Measurements from ENCODE around the gene TRPV4. TPM values are rescaled to one million over a fixed set of nuclear protein-coding genes. Genes with fewer than 3 reads are reported as not detected.

The TRPV4 gene
- total and polyA plus RNA-seq, 4 donors, result 1.9 to 6.5 (median 2.2) TPM

DNA sequence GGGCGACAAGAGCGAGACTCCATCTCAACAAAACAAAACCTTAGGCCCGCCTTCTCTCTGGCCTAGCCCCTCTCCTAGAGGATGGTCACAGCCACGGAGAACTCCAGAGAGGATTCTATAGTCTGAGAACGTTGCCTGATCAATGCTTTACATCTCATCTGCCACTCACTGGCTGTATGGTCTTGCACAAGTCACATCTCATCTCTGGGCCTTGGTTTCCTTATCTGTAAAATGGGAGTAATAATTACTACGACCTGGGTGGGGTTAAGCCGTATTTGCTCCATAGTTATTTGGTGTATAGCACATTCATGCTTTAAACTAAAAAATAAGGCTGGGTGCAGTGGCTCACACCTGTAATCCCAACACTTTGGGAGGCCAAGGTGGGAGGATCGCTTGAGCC is 8.5 kb downstream of the TRPV4 start:
- WGBS, 2 donors, result 91 to 95% methylated on average over 8 of the region's 8 CpGs

DNA sequence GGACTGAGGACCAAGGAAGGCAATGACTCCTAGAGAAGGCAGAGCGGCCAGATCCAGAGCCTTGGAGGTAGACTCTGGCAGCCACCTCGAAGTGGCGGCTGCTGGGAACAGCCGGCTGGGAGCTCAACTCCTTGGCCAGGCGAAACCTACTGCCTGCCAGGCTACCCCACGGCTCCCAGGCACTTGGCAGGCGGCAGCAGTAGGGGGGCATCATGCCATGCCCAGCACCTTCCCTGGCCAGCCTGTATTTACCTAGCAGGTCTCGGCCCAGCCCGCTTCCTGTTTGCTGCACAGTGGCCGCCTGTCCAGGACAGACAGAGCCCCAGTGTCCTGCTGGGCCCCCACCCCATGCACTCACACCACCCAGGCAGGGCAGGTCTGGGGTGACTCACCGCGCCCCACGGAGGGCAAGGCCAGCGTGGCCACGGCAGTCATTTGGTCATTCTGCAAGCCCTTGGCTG is 10.2 kb downstream of the TRPV4 start:
- H3K36me3 ChIP-seq (ENCODE audit: control insufficient read depth in 4 of 4, insufficient read depth in 4 of 4, low read length in 4 of 4), result no peaks in the 10 kb centered on the region
- DNase-seq, result no peak

More for the DNA sequence above, 8.5 kb downstream of the TRPV4 start:
- H3K36me3 ChIP-seq (ENCODE audit: control insufficient read depth in 4 of 4, insufficient read depth in 4 of 4, low read length in 4 of 4), result no peaks in the 10 kb centered on the region
- no peak overlapping the region for H3K9ac ChIP-seq (ENCODE audit: insufficient read depth in 1 of 2, low read length in 2 of 2)
- H3K9me3 ChIP-seq (ENCODE audit: control insufficient read depth in 4 of 4, insufficient read depth in 3 of 4, low read length in 3 of 4), result no peaks in the 10 kb centered on the region
- DNase-seq (no peak), ATAC-seq (ENCODE audit: insufficient read depth, low FRiP score) (no peak)
- TF ChIP-seq, protein P1, sequence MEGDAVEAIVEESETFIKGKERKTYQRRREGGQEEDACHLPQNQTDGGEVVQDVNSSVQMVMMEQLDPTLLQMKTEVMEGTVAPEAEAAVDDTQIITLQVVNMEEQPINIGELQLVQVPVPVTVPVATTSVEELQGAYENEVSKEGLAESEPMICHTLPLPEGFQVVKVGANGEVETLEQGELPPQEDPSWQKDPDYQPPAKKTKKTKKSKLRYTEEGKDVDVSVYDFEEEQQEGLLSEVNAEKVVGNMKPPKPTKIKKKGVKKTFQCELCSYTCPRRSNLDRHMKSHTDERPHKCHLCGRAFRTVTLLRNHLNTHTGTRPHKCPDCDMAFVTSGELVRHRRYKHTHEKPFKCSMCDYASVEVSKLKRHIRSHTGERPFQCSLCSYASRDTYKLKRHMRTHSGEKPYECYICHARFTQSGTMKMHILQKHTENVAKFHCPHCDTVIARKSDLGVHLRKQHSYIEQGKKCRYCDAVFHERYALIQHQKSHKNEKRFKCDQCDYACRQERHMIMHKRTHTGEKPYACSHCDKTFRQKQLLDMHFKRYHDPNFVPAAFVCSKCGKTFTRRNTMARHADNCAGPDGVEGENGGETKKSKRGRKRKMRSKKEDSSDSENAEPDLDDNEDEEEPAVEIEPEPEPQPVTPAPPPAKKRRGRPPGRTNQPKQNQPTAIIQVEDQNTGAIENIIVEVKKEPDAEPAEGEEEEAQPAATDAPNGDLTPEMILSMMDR (IDR thresholded peaks at IDR 0.05; ENCODE audit: control extremely low read depth, extremely low read depth), result no peak
- no peaks in the 10 kb centered on the region for H3K4me1 ChIP-seq (ENCODE audit: control insufficient read depth in 5 of 5, insufficient read depth in 5 of 5, low read length in 5 of 5)
- no peak overlapping the region for H3K27ac ChIP-seq (ENCODE audit: low read depth in 1 of 2, low read length in 1 of 2)
- no peaks in the 10 kb centered on the region for H3K27me3 ChIP-seq (ENCODE audit: control insufficient read depth in 3 of 3, insufficient read depth in 3 of 3, low read length in 2 of 3)
- H3K4me3 ChIP-seq, result no peak overlapping the region

DNA sequence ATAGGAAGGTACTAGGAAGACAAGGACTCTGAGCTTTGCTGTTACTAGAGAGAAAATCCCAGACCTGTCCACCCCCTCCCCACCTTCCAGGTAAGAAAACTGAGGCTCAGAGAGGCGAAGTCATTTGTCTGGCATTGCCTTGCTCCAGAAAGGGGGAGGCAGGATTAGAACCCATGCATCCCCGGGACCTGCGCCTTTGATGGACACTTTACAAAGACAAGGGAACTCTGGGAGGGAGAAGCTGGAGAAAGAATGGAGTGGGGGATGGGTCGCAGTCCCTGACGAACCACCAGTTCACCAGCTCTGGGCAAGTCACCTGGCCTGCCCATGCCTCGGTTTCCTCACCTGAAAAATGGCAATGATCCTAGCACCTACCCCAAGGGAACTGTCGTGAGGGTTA is 10.8 kb downstream of the TRPV4 start:
- Histone ChIP-seq H3K9me3 (ENCODE audit: control insufficient read depth in 4 of 4, insufficient read depth in 3 of 4, low read length in 3 of 4) (no peaks in the 10 kb centered on the region), H3K27ac (ENCODE audit: low read depth in 1 of 2, low read length in 1 of 2) (no peak overlapping the region), H3K4me1 (ENCODE audit: control insufficient read depth in 5 of 5, insufficient read depth in 5 of 5, low read length in 5 of 5) (peaks cover 0 to 5% (median 0%) of the 10 kb centered on the region in 5 donors), H3K36me3 (ENCODE audit: control insufficient read depth in 4 of 4, insufficient read depth in 4 of 4, low read length in 4 of 4) (no peaks in the 10 kb centered on the region), H3K27me3 (ENCODE audit: control insufficient read depth in 3 of 3, insufficient read depth in 3 of 3, low read length in 2 of 3) (no peaks in the 10 kb centered on the region), H3K4me3 (no peak overlapping the region), H3K9ac (ENCODE audit: insufficient read depth in 1 of 2, low read length in 2 of 2) (no peak overlapping the region)
- ATAC-seq (ENCODE audit: insufficient read depth, low FRiP score), result no peak
- no peak for DNase-seq
- 85 to 87% methylated on average over 7 of the region's 7 CpGs for WGBS, 2 donors
- TF ChIP-seq, protein P1 (IDR thresholded peaks at IDR 0.05; ENCODE audit: control extremely low read depth, extremely low read depth), result no peak

More for the DNA sequence above, 10.2 kb downstream of the TRPV4 start:
- H3K4me3 ChIP-seq, result no peak overlapping the region
- no peaks in the 10 kb centered on the region for H3K27me3 ChIP-seq (ENCODE audit: control insufficient read depth in 3 of 3, insufficient read depth in 3 of 3, low read length in 2 of 3)
- no peak for ATAC-seq (ENCODE audit: insufficient read depth, low FRiP score)
- TF ChIP-seq, protein P1 (IDR thresholded peaks at IDR 0.05; ENCODE audit: control extremely low read depth, extremely low read depth), result no peak
- H3K9me3 ChIP-seq (ENCODE audit: control insufficient read depth in 4 of 4, insufficient read depth in 3 of 4, low read length in 3 of 4), result no peaks in the 10 kb centered on the region
- WGBS, 2 donors, result 72 to 83% methylated on average over 15 of the region's 15 CpGs
- H3K9ac ChIP-seq (ENCODE audit: insufficient read depth in 1 of 2, low read length in 2 of 2), result no peak overlapping the region
- H3K27ac ChIP-seq (ENCODE audit: low read depth in 1 of 2, low read length in 1 of 2), result no peak overlapping the region
- peaks cover 0 to 5% (median 0%) of the 10 kb centered on the region in 5 donors for H3K4me1 ChIP-seq (ENCODE audit: control insufficient read depth in 5 of 5, insufficient read depth in 5 of 5, low read length in 5 of 5)

DNA sequence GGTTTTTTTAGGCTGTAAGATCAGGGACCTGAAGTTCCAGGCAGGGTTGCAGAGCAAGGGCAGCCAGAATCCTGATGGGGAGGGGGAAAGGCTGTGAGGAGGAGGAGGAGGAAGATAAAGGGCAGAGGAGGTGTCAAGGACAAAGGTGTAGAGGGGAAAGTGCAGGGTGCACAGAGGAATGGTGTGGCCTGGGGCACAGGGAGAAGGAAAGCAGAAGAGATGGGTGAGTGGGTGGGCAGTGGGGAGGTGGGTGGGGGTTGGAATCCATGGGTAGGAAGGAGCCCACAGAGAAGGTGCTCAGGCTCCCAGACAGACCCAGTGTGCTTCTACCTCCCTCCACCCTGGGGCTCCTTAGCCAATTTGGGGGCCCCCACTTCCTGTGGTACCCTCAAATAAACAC is 11.2 kb downstream of the TRPV4 start:
- Histone ChIP-seq H3K4me1 (ENCODE audit: control insufficient read depth in 5 of 5, insufficient read depth in 5 of 5, low read length in 5 of 5) (peaks cover 0 to 5% (median 0%) of the 10 kb centered on the region in 5 donors), H3K9ac (ENCODE audit: insufficient read depth in 1 of 2, low read length in 2 of 2) (no peak overlapping the region), H3K27ac (ENCODE audit: low read depth in 1 of 2, low read length in 1 of 2) (no peak overlapping the region), H3K27me3 (ENCODE audit: control insufficient read depth in 3 of 3, insufficient read depth in 3 of 3, low read length in 2 of 3) (no peaks in the 10 kb centered on the region), H3K4me3 (no peak overlapping the region), H3K9me3 (ENCODE audit: control insufficient read depth in 4 of 4, insufficient read depth in 3 of 4, low read length in 3 of 4) (no peaks in the 10 kb centered on the region), H3K36me3 (ENCODE audit: control insufficient read depth in 4 of 4, insufficient read depth in 4 of 4, low read length in 4 of 4) (no peaks in the 10 kb centered on the region)
- ATAC-seq (ENCODE audit: insufficient read depth, low FRiP score) (no peak), DNase-seq (no peak)
- TF ChIP-seq, protein P1 (IDR thresholded peaks at IDR 0.05; ENCODE audit: control extremely low read depth, extremely low read depth), result no peak

Measured in lung (tissue), 12 donors.